Eye (tissue), 1 donor: ENCODE measurements around the gene CHCHD3.

Experiments used
- DNase-seq: peaks from one replicate; pipeline ENCODE4 v3.0.0-alpha.2; 2015

Gene CHCHD3

DNA sequence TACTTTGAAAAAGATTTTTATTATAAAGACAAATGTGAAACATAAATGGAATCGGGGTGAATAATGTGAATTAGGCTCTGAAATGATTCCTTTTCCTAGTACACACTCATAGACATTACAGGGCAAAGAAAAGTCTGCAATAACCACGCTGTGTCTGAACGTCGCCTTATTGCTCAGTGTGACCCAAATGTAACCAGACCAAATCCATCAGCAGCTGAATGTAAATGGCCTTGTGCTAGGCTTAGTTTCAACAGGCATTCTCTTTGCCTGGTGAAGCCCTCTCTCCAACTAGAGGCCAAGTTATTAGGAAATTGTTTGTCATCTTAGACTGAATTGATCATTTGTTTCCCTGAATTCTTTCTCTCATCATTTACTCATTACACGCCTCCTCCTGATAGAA is 225.5 kb downstream of the CHCHD3 start:
- DNase-seq: no peak

- DNase-seq: no peak
Measured at GRCh38 chr7:132855901-132856300, 226.0 kb downstream of the CHCHD3 start.

- DNase-seq: no peak
Measured at GRCh38 chr7:132854238-132854637, 227.7 kb downstream of the CHCHD3 start.

DNA sequence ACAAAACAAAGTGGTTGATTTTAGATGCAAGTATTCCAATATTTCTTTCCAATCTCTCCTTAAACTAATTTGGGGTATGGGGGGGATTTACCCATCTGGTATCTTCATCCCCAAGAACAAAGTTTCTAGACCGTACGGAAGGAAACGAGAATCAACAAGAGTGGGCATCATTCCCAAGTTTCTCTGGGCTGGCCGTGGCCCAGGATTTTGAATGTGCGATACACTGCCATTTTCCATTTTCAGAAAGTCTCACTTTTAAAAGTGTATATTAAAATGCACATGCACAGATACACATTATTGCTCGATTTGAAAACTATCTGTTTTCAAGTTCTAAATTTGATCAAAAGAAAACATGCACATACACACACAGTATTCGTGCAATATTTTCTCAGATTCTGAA is 234.5 kb downstream of the CHCHD3 start:
- no peak for DNase-seq

- DNase-seq: no peak
Measured at GRCh38 chr7:132846086-132846485, 235.8 kb downstream of the CHCHD3 start.

DNA sequence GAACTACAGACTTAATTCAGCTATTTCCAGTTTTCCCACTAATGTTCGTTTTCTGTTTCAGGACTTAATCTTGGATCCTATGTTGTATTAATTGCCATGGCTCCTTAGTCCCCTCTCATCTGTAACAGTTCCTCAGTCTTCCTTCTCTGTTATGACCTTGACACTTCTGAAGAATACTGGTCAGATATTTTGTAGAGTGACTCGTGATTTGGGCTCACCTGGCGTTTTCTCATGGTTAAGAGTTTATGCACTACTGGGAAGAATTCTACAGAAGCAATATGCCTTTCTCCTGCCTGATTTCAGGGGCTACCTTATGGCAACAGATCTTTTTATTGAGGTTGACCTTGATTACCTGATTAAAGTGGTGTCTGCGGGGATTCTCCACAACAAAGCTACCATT is 239.4 kb downstream of the CHCHD3 start:
- no peak for DNase-seq

- no peak for DNase-seq
Measured at GRCh38 chr7:132840199-132840598, 241.7 kb downstream of the CHCHD3 start.

DNA sequence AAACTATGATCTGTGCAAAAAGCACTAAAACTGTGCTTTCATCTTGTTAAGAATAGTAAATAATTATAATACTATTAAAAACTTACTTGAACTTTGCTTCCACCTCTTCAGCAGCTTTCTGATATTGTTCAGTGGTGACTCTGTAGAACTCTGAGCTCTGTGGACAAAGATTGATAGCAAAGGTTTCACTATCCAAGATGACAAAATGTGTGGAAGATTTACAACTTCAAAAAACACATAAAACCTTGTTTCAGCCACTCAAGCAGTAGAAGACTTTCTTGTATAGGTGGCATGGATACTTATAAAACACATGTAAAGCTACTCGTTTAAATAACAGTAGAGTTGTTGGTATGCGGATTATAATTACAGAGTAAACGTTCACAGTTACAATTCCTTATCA is 243.6 kb downstream of the CHCHD3 start:
- DNase-seq: no peak

- peak; percentile 28 for DNase-seq
Measured at GRCh38 chr7:132837529-132837928, 244.4 kb downstream of the CHCHD3 start.

DNA sequence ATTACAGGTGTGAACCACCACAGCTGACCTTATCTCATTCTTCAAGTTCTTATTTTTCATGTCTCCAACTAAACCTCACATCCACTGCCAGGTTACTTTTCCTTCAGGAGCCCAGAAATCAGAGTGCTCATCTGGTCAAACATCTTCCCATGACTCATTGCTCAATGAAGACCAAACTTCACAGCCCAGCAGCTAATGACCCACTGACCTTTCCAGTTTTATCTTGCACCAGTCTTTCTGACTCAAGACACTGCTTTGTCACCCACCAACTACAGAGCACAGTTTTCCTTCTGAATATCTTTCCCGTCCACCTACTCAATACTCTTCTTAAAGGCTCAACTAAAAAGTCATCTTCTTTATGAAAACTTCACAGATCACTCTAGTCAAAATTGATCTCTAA is 245.1 kb downstream of the CHCHD3 start:
- DNase-seq: no peak

GRCh38 chr7:132830941-132831340 is 250.9 kb downstream of the CHCHD3 start:
- DNase-seq: no peak

DNA sequence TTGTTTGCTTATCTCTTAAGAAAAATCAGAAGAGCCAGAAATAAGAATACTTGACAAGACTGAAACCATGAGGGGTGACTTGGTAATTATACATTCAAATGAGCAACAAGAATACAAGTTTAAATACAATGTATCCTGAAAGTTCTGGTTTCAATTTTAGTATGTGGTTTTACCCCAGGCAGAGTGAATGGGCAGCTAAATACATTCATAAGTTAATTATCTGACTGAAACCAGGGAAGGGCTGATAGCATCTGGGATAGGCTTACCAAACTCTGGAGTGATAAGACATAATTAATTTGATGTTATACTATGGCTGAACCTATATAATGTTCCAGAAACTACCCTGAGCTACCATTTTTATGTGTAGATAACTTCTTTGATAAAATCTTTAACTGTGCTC is 253.4 kb downstream of the CHCHD3 start:
- DNase-seq: no peak

- no peak for DNase-seq
Measured at GRCh38 chr7:132825932-132826835, 255.7 kb downstream of the CHCHD3 start.

DNA sequence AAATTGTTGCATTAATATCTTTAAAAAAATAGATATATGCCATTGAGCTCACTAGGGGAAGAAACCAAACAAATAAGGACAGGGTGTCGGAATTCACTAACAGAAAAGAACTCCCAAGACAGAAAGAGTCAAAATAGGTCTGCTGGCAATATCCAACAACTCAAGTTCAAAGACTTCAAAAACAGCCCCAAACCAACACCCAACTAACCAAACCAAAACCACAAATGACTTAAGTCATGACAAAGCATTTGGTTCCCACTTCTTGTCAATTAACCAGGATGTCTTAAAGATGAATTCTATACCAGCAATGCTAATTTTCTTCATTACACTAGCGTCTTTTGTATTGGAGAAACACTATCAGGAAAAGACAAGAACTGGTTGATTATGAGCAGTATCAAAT is 256.7 kb downstream of the CHCHD3 start:
- DNase-seq: no peak

DNA sequence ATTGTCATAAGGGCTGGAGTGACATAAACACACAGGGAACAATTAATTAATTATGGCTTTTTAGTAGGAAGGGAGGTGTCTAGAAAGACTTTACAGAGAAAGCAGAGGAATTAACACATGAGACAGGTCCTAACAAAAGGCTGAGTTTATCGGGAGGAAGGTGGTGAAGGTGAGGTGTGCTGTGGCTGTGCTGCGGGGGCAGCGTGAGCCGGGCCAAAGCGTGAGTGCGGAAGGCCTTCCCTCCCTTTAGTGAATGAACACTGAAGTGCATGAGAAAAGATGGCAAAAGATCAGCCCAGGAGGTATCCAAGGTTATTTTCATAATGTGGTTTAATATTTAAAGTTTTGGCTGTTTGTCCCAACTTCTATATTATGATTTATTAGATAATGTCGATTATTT is 262.2 kb downstream of the CHCHD3 start:
- DNase-seq: no peak

- no peak for DNase-seq
Measured at GRCh38 chr7:132817949-132818348, 263.9 kb downstream of the CHCHD3 start.

DNA sequence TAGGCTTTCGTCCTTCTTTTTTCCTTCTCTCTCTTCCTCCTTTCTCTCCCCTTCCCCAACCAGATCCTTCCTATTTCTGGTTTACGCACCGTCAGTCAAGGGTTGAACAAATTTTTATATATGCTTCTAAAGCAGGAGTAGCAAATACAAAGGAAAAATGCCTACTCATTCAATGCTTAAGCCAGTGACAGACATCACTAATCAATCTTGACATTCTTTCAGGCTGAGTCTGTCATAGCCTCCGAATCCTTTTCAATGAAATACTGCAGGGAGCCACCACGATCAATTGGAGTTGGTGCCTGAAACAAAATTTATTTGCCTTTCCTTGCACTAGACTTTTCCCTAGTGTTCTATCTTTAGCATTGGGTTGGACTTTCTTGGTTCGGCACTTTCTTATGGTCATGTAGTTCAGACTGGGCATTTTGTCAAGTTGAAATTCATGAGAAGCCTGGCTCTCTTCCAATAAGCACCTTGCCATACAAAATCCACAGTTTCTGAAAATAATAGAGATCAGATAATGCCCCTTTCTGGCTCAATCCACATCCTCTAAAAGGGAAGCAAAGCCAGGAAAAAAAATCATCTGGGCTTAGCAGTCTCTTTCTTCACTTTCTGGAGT is 266.1 kb downstream of the CHCHD3 start:
- DNase-seq: peak; percentile 38

DNA sequence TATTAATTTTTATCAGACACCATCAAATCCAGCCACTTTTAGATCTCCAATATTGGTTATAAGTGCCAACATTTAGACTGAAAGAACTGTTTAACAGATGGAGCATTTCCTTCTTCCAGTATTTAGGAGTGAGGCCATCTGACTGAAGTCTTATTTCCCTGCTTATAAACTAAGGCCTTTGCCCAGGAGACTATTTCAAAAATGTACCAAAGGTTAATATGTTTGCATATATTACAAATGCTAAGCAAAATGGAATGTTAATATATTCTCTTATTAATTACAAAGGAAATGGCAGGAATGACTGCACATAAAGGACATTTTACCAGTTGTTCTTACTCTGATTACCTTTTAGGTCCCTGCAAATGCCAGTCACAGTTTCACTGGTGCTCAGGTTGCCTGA is 266.8 kb downstream of the CHCHD3 start:
- no peak for DNase-seq

DNA sequence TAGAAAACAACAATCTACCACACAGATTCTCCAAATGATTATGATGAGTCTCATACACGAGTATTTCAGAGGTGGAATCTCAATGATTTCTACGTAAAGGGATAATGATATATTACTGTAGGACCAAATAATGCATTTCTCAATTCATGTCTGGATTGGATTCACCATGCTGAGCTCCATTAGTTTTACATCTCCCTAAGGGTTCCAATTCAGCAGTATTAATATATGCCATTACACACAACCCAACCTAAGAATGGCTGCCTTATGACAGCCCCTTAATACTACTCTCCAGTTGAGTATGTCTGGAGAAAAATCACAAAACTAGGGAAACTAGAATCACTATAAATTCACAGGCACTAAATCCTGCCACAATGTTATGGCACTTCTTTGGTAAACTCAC is 271.3 kb downstream of the CHCHD3 start:
- DNase-seq: no peak

- no peak for DNase-seq
Measured at GRCh38 chr7:132806834-132807233, 275.1 kb downstream of the CHCHD3 start.

- no peak for DNase-seq
Measured at GRCh38 chr7:132805766-132806165, 276.1 kb downstream of the CHCHD3 start.

GRCh38 chr7:132804849-132805485 is 276.9 kb downstream of the CHCHD3 start:
- no peak for DNase-seq

GRCh38 chr7:132800522-132800921 is 281.4 kb downstream of the CHCHD3 start:
- DNase-seq: no peak

DNA sequence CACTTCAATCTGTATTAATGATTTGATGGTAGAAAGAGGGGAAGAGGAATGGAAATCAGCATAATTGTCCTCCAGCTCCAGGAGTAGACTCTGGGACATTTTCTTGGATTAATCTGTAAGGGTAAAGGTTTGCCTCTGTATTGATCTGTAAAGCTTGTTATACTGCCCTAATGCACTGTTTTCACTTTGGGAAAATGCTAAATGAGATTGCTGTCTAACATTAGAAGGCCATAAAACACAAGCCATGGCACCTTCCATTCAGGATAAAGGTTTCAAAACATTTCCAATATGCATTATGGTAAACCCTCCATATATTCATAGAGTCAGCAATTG is 282.8 kb downstream of the CHCHD3 start:
- DNase-seq: no peak
